HepG2 (cell line): ENCODE measurements around the gene RPS6KB2.

ENCODE experiments used
- NFATC3 ChIP-seq: sonication (generic); formaldehyde crosslinking; IDR thresholded peaks from 2 replicates; pipeline ENCODE4 v1.5.1; 2020; ENCODE audit warnings: mild to moderate bottlenecking, missing genetic modification reagents
- RNF2 ChIP-seq: fragments of 450-650 bp; conservative IDR thresholded peaks from 2 replicates; pipeline ENCODE4 v1.6.1; 2016; ENCODE audit warnings: low read depth
- SOX6 ChIP-seq, 2 experiments: fragments of 450-650 bp in 1 of 2; sonication (generic) in 1 of 2; formaldehyde crosslinking in 1 of 2; IDR thresholded peaks; 2 replicates each; pipeline versions ENCODE4 v1.4.0 to v1.6.1; 2017 to 2020; ENCODE audit warnings: antibody characterized with exemption in 1 of 2, mild to moderate bottlenecking in 1 of 2, missing genetic modification reagents in 1 of 2
- ZFX ChIP-seq: sonication (generic); formaldehyde crosslinking; IDR thresholded peaks from 2 replicates; pipeline ENCODE4 v1.4.0; 2020; ENCODE audit warnings: mild to moderate bottlenecking, low read depth, missing genetic modification reagents, moderate library complexity
- ZSCAN5A ChIP-seq: sonication (generic); formaldehyde crosslinking; IDR thresholded peaks from 2 replicates; pipeline ENCODE4 v1.8.0; 2022; ENCODE audit warnings: mild to moderate bottlenecking, missing genetic modification reagents, borderline replicate concordance
- TF ChIP-seq, protein P1 (sequence below): sonication (generic); formaldehyde crosslinking; IDR thresholded peaks from 2 replicates; pipeline ENCODE4 v1.4.0; 2020; ENCODE audit warnings: missing genetic modification reagents

GRCh38 chr11:67453816-67454732, 25.8 kb downstream of the RPS6KB2 start:
- TF ChIP-seq ZFX (CRISPR knock-in tag), result no peak
- TF ChIP-seq, protein P1, sequence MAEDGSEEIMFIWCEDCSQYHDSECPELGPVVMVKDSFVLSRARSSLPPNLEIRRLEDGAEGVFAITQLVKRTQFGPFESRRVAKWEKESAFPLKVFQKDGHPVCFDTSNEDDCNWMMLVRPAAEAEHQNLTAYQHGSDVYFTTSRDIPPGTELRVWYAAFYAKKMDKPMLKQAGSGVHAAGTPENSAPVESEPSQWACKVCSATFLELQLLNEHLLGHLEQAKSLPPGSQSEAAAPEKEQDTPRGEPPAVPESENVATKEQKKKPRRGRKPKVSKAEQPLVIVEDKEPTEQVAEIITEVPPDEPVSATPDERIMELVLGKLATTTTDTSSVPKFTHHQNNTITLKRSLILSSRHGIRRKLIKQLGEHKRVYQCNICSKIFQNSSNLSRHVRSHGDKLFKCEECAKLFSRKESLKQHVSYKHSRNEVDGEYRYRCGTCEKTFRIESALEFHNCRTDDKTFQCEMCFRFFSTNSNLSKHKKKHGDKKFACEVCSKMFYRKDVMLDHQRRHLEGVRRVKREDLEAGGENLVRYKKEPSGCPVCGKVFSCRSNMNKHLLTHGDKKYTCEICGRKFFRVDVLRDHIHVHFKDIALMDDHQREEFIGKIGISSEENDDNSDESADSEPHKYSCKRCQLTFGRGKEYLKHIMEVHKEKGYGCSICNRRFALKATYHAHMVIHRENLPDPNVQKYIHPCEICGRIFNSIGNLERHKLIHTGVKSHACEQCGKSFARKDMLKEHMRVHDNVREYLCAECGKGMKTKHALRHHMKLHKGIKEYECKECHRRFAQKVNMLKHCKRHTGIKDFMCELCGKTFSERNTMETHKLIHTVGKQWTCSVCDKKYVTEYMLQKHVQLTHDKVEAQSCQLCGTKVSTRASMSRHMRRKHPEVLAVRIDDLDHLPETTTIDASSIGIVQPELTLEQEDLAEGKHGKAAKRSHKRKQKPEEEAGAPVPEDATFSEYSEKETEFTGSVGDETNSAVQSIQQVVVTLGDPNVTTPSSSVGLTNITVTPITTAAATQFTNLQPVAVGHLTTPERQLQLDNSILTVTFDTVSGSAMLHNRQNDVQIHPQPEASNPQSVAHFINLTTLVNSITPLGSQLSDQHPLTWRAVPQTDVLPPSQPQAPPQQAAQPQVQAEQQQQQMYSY (CRISPR knock-in tag), result no peak
- TF ChIP-seq RNF2, result no peak
- TF ChIP-seq NFATC3 (CRISPR knock-in tag), result no peak
- TF ChIP-seq ZSCAN5A (CRISPR knock-in tag), result no peak
- no peak for TF ChIP-seq SOX6 (IDR thresholded peaks at IDR 0.05)
- TF ChIP-seq SOX6 (CRISPR knock-in tag; IDR thresholded peaks at IDR 0.05), result no peak
